OCI-LY1 (cell line): Measurements from ENCODE around the gene PCBP2.

Source experiments
- CTCF ChIP-seq: fragments of 200-600 bp; sonication (generic), shearing (Covaris generic); IDR thresholded peaks from 2 replicates; pipeline ENCODE4 v1.5.1; 2017; ENCODE audit warnings: mild to moderate bottlenecking, antibody characterized with exemption, low read length, moderate library complexity, mixed read lengths
- EZH2 ChIP-seq: fragments of 200-600 bp; sonication (generic), shearing (Covaris generic); IDR thresholded peaks from 2 replicates; pipeline ENCODE4 v1.8.0; 2017; ENCODE audit warnings: borderline replicate concordance, mixed run types, mild to moderate bottlenecking, antibody characterized with exemption, low read length, moderate library complexity, mixed read lengths

- TF ChIP-seq CTCF (no peak), EZH2 (no peak)
Measured at GRCh38 chr12:53466640-53467039, 14.7 kb downstream of the PCBP2 start.
